Muscle layer of colon (tissue), 2 donors: Measurements from ENCODE around the gene POLD2.
"Not testable (repeated sequence)": the region's sequence is repeated elsewhere in the genome, so short reads cannot be mapped to it uniquely, and the experiment has no call there.

Experiments used
- H3K27ac ChIP-seq: one replicate; pipeline ENCODE4 v1.7.0; 2013; ENCODE audit warnings: low read depth, mild to moderate bottlenecking, low read length, moderate library complexity
- H3K27me3 ChIP-seq, 2 donors: one replicate each; pipeline ENCODE4 v1.7.0; 2013; ENCODE audit warnings: low read length in 2 of 2, mild to moderate bottlenecking in 2 of 2; ENCODE audit not compliant: insufficient read depth in 2 of 2, control insufficient read depth in 1 of 2
- H3K36me3 ChIP-seq: one replicate; pipeline ENCODE4 v1.7.0; 2013; ENCODE audit warnings: mild to moderate bottlenecking, low read length; ENCODE audit not compliant: insufficient read depth
- H3K4me1 ChIP-seq: one replicate; pipeline ENCODE4 v1.7.0; 2013; ENCODE audit warnings: mild to moderate bottlenecking, low read length; ENCODE audit not compliant: insufficient read depth
- H3K4me3 ChIP-seq, 2 donors: one replicate each; pipeline ENCODE4 v1.7.0; 2013; ENCODE audit warnings: low read length in 2 of 2, low read depth in 1 of 2, mild to moderate bottlenecking in 1 of 2, moderate library complexity in 1 of 2
- H3K9ac ChIP-seq: one replicate; pipeline ENCODE4 v1.7.0; 2013; ENCODE audit warnings: low read length
- H3K9me3 ChIP-seq: one replicate; pipeline ENCODE4 v1.7.0; 2013; ENCODE audit warnings: mild to moderate bottlenecking, low read length
- donor health status: abdominal sarcoma.
- donor health status: Adenocarcinoma of cecum.

Gene POLD2

GRCh38 chr7:44123190-44124003, at the start of gene POLD2:
Gene POLD2 (minus strand): TSS chr7:44123548. CDS start chr7:44122053, 1,495 bp downstream.
- Histone ChIP-seq H3K9ac (peak within 1 kb of the TSS; percentile 61), H3K27me3 (no peaks in the 10 kb centered on the region), H3K27ac (peak within 1 kb of the TSS; percentile 82), H3K4me1 (peaks cover 16% of the 10 kb centered on the region), H3K36me3 (peaks cover 26% of the 10 kb centered on the region), H3K4me3 (peak within 1 kb of the TSS; percentile 81 to 86), H3K9me3 (no peaks in the 10 kb centered on the region)

- H3K9ac ChIP-seq: no peak overlapping the region
- H3K27me3 ChIP-seq: no peaks in the 10 kb centered on the region
- no peaks in the 10 kb centered on the region for H3K9me3 ChIP-seq
- no peak overlapping the region for H3K4me3 ChIP-seq
- no peaks in the 10 kb centered on the region for H3K4me1 ChIP-seq
- no peaks in the 10 kb centered on the region for H3K36me3 ChIP-seq
- no peak overlapping the region for H3K27ac ChIP-seq
Observed at GRCh38 chr7:44172803-44173424, 49.6 kb upstream of the POLD2 start.

- no peak overlapping the region for H3K4me3 ChIP-seq
- no peaks in the 10 kb centered on the region for H3K36me3 ChIP-seq
- no peak overlapping the region for H3K9ac ChIP-seq
- H3K9me3 ChIP-seq: no peaks in the 10 kb centered on the region
- H3K4me1 ChIP-seq: no peaks in the 10 kb centered on the region
- H3K27me3 ChIP-seq: no peaks in the 10 kb centered on the region
- no peak overlapping the region for H3K27ac ChIP-seq
Observed at GRCh38 chr7:44172352-44172751, 49.0 kb upstream of the POLD2 start.

- H3K4me3 ChIP-seq, H3K27ac ChIP-seq, H3K4me1 ChIP-seq, H3K36me3 ChIP-seq, H3K9ac ChIP-seq, H3K27me3 ChIP-seq, H3K9me3 ChIP-seq: not testable (repeated sequence)
Observed at GRCh38 chr7:44171901-44172300, 48.6 kb upstream of the POLD2 start.

GRCh38 chr7:44167920-44168319, 44.6 kb upstream of the POLD2 start:
- H3K4me1 ChIP-seq: no peaks in the 10 kb centered on the region
- H3K27me3 ChIP-seq: no peaks in the 10 kb centered on the region
- no peaks in the 10 kb centered on the region for H3K36me3 ChIP-seq
- H3K9ac ChIP-seq: no peak overlapping the region
- no peak overlapping the region for H3K4me3 ChIP-seq
- H3K27ac ChIP-seq: no peak overlapping the region
- H3K9me3 ChIP-seq: no peaks in the 10 kb centered on the region

- H3K27me3 ChIP-seq: no peaks in the 10 kb centered on the region
Observed at GRCh38 chr7:44163591-44163990, 40.2 kb upstream of the POLD2 start.

GRCh38 chr7:44162785-44163395, 39.5 kb upstream of the POLD2 start:
- Histone ChIP-seq H3K9me3 (no peaks in the 10 kb centered on the region), H3K27ac (no peak overlapping the region), H3K27me3 (no peaks in the 10 kb centered on the region), H3K4me1 (no peaks in the 10 kb centered on the region), H3K36me3 (no peaks in the 10 kb centered on the region), H3K9ac (no peak overlapping the region), H3K4me3 (no peak overlapping the region)

More at GRCh38 chr7:44163591-44163990, 40.2 kb upstream of the POLD2 start:
- H3K36me3 ChIP-seq: no peaks in the 10 kb centered on the region
- H3K9ac ChIP-seq: no peak overlapping the region
- no peaks in the 10 kb centered on the region for H3K4me1 ChIP-seq
- H3K9me3 ChIP-seq: no peaks in the 10 kb centered on the region
- H3K4me3 ChIP-seq: no peak overlapping the region
- H3K27ac ChIP-seq: no peak overlapping the region

- Histone ChIP-seq H3K27me3 (no peaks in the 10 kb centered on the region), H3K4me1 (no peaks in the 10 kb centered on the region), H3K36me3 (no peaks in the 10 kb centered on the region), H3K9me3 (no peaks in the 10 kb centered on the region), H3K4me3 (no peak overlapping the region), H3K27ac (no peak overlapping the region), H3K9ac (no peak overlapping the region)
Observed at GRCh38 chr7:44162179-44162578, 38.8 kb upstream of the POLD2 start.

GRCh38 chr7:44161371-44161770, 38.0 kb upstream of the POLD2 start:
- Histone ChIP-seq H3K27me3 (no peaks in the 10 kb centered on the region), H3K27ac (no peak overlapping the region), H3K9me3 (no peaks in the 10 kb centered on the region), H3K4me1 (no peaks in the 10 kb centered on the region), H3K9ac (no peak overlapping the region), H3K4me3 (no peak overlapping the region), H3K36me3 (no peaks in the 10 kb centered on the region)

GRCh38 chr7:44159824-44160630, 36.7 kb upstream of the POLD2 start:
- Histone ChIP-seq H3K27ac (no peak overlapping the region), H3K9me3 (no peaks in the 10 kb centered on the region), H3K4me1 (no peaks in the 10 kb centered on the region), H3K36me3 (no peaks in the 10 kb centered on the region), H3K4me3 (no peak overlapping the region), H3K27me3 (no peaks in the 10 kb centered on the region), H3K9ac (no peak overlapping the region)
